MCF 10A (cell line): ENCODE measurements around the gene CSNK1G2. TPM values are rescaled to one million over a fixed set of nuclear protein-coding genes. Genes with fewer than 3 reads are reported as not detected.

Experiments
- BruUV-seq: library from RNA; stranded (reverse); fragments of 400-500 nt; replicated peaks from 2 replicates; lab custom pipeline; 2021; lab: Mats Ljungman, UMichigan
- CTCF ChIA-PET: fragments of 300-600 bp; sonication (Branson Sonifier 250); formaldehyde crosslinking; extraction: SDS; loops from one replicate; lab custom pipeline; 2021; ENCODE audit warnings: antibody characterized with exemption, inconsistent platforms; lab: Yijun Ruan, JAX
- POLR2A ChIA-PET: fragments of 300-600, 350-650 bp; sonication (Branson Sonifier 250); formaldehyde crosslinking; extraction: SDS; loops from one replicate; lab custom pipeline; 2020; ENCODE audit warnings: antibody characterized with exemption, inconsistent platforms; lab: Yijun Ruan, JAX
- DNase-seq: peaks from one replicate; pipeline ENCODE4 v3.0.0-alpha.2; 2018; ENCODE audit not compliant: unreplicated experiment
- H3K27ac Mint-ChIP-seq: one replicate; pipeline ENCODE4 v1.8.0; 2022; ENCODE audit warnings: mild to moderate bottlenecking, low read depth, mixed read lengths; ENCODE audit not compliant: unreplicated experiment
- H3K27me3 Mint-ChIP-seq: one replicate; pipeline ENCODE4 v1.8.0; 2022; ENCODE audit warnings: mixed read lengths; ENCODE audit not compliant: insufficient read depth, unreplicated experiment
- H3K36me3 Mint-ChIP-seq: one replicate; pipeline ENCODE4 v1.8.0; 2022; ENCODE audit warnings: mild to moderate bottlenecking, moderate library complexity, mixed read lengths; ENCODE audit not compliant: insufficient read depth, unreplicated experiment
- H3K4me1 Mint-ChIP-seq: one replicate; pipeline ENCODE4 v1.8.0; 2022; ENCODE audit warnings: mixed read lengths; ENCODE audit not compliant: insufficient read depth, unreplicated experiment
- H3K4me3 Mint-ChIP-seq: one replicate; pipeline ENCODE4 v1.8.0; 2022; ENCODE audit warnings: mild to moderate bottlenecking, moderate library complexity, mixed read lengths; ENCODE audit not compliant: unreplicated experiment
- H3K9me3 Mint-ChIP-seq: one replicate; pipeline ENCODE4 v1.8.0; 2022; ENCODE audit warnings: mixed read lengths; ENCODE audit not compliant: unreplicated experiment
- CTCF ChIP-seq: fragments of 200-600 bp; IDR thresholded peaks from one replicate; pipeline ENCODE4 v1.8.0; 2022; ENCODE audit warnings: antibody characterized with exemption, mild to moderate bottlenecking; ENCODE audit not compliant: unreplicated experiment
- intact Hi-C: fragments of 100-400 bp; cut with micrococcal nuclease; formaldehyde crosslinking; loops from 2 replicates; pipeline ENCODE4 v1.14.1; 2022
- total RNA-seq: library from RNA; stranded (reverse); gene quantifications from 2 replicates; pipeline ENCODE4 v1.2.3, GENCODE V29; 2022

CSNK1G2 gene
- total RNA-seq, 1 experiment from 2014 or later = 48.5 TPM

DNA sequence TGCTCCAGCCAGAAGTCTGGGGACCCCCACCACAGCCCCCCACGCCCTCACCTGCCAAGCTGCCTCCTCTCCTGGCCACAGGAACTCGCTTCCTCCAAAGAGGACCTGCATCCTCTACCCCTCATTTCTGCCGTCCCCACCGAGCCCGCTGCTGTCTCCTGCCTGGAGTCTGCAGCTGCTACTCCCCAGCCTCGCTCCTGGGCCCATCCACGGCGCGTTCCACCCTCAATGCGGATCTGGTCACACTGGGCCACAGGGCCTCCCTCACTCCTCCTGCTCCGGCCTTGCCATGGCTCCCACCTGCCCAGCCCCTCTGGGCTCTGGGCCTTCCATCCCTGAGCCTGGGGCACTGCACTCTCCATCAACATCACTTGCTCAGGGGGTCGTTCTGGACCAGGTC, 70.2 kb downstream of the CSNK1G2 start:
- no peak overlapping the region for H3K27ac Mint-ChIP-seq
- ChIA-PET POLR2A (interaction anchor here (0.7 kb wide), 1 partner anchor 69 kb away, joined by 4 read pairs; no protein-coding TSS in a partner anchor), CTCF (no interaction called here)
- H3K4me1 Mint-ChIP-seq = peaks cover 16% of the 10 kb centered on the region
- H3K27me3 Mint-ChIP-seq = no peaks in the 10 kb centered on the region
- no peak for DNase-seq
- peaks cover 15% of the 10 kb centered on the region for H3K36me3 Mint-ChIP-seq
- intact Hi-C loops = no loop called here
- no TSS peak for BruUV-seq
- no peak for TF ChIP-seq CTCF
- no peak overlapping the region for H3K4me3 Mint-ChIP-seq
- H3K9me3 Mint-ChIP-seq = no peaks in the 10 kb centered on the region

DNA sequence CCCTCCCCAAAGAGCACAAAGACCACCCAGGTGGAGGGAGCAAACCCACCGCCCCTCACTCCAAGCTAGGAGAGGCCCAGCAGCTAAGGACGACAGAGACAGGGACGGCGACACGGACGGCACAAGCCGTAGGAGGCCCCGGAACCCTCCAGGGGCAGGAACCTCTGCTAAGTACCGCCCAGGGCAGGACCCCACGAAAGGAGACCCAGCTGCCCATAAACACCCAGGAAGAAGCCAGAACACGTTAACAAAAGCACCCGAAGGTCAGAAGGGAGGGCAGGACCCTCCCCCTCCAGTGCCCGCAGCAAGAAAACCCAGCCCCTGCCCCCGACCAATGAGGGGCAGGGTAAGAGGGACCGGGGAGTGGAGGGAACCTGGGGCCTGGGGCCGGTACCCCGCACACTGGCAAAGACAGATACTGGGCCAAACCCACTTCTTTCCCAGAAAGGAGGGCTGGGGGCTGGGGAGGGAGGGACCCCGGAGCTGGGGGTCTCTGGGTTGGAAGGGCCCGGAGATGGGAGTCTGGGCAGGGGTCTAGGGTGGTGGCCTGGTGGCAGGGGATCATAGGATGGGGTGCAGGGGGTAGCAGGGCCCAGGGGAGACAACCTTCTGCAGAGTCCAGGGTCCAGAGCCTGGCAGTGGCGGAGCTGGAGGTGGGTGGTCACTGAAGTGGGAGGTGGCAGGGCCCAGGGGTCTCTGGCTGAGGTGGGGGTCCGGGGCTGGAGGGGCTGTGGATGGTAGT, 72.1 kb downstream of the CSNK1G2 start:
- Mint-ChIP-seq H3K27ac (peak overlapping the region; percentile 66), H3K36me3 (peaks cover 11% of the 10 kb centered on the region), H3K4me1 (peaks cover 16% of the 10 kb centered on the region), H3K9me3 (no peaks in the 10 kb centered on the region), H3K4me3 (peak overlapping the region; percentile 73), H3K27me3 (no peaks in the 10 kb centered on the region)
- TF ChIP-seq CTCF = no peak
- POLR2A ChIA-PET = interaction anchor here (0.6 kb wide), 1 partner anchor 8 kb away, joined by 3 read pairs; no protein-coding TSS in a partner anchor
- no TSS peak for BruUV-seq
- no peak for DNase-seq
- intact Hi-C loops = no loop called here
- CTCF ChIA-PET = interaction anchor here (0.5 to 1.0 kb wide), 2 partner anchors 57 to 117 kb away, joined by 3 to 5 read pairs; no protein-coding TSS in a partner anchor

DNA sequence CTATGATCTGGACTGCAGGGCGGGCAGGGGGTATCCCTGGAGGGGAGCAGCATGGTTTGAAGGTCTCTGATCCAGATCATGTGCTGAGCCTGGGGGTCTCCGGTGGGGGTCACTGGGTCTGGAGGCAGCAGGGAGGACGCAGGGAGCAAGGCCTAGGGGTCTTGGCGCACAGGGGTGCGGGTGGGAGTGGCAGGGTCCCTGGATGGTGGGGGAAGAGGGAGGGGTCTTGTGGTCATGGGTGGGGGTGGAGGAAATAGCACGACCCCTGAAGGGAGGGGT, 72.7 kb downstream of the CSNK1G2 start:
- Mint-ChIP-seq H3K27me3 (no peaks in the 10 kb centered on the region), H3K27ac (peak overlapping the region; percentile 66), H3K36me3 (peaks cover 7% of the 10 kb centered on the region), H3K4me1 (peaks cover 16% of the 10 kb centered on the region), H3K9me3 (no peaks in the 10 kb centered on the region), H3K4me3 (peak overlapping the region; percentile 73)
- POLR2A ChIA-PET = interaction anchor here (0.6 kb wide), 1 partner anchor 8 kb away, joined by 3 read pairs; no protein-coding TSS in a partner anchor
- CTCF ChIA-PET = no interaction called here
- DNase-seq = no peak
- no TSS peak for BruUV-seq
- TF ChIP-seq CTCF = no peak
- intact Hi-C loops = no loop called here

GRCh38 chr19:2014131-2014571, 73.2 kb downstream of the CSNK1G2 start:
- no peaks in the 10 kb centered on the region for H3K27me3 Mint-ChIP-seq
- intact Hi-C loops = no loop called here
- DNase-seq = no peak
- TF ChIP-seq CTCF = no peak
- peak overlapping the region; percentile 73 for H3K4me3 Mint-ChIP-seq
- CTCF ChIA-PET = no interaction called here
- no peaks in the 10 kb centered on the region for H3K9me3 Mint-ChIP-seq
- H3K27ac Mint-ChIP-seq = peak overlapping the region; percentile 66
- peaks cover 16% of the 10 kb centered on the region for H3K4me1 Mint-ChIP-seq
- peaks cover 7% of the 10 kb centered on the region for H3K36me3 Mint-ChIP-seq
- BruUV-seq = no TSS peak
- POLR2A ChIA-PET = no interaction called here
